ENCODE data around the gene RNH1.

RNH1 gene

GRCh38 chr11:454801-455565 is 52.1 kb downstream of the RNH1 start:
- DNase-seq: no peak

- DNase-seq: no peak
These were observed 53.0 kb downstream of the RNH1 start for GRCh38 chr11:454043-454442.

DNA sequence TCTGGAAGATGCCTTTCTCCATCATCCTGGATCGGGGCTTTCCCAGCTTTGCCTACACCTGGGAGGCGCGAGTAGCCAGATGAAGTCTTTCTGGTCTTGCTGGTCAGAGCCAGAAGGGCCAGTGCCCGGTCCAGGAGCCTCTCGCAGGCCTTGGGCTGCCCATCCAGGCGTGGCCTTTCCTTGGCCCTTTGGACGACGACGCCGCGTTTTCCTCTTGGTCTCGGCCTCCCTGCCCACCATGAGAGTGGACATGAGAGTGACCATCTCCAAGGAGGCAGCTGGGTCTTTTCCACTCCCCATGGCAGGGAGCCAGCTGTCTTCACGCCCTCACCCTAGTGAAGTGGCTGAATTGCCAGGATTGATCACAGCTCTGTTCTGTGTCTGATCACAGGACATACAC is 53.5 kb downstream of the RNH1 start:
- no peak for DNase-seq

- no peak for DNase-seq
These were observed 54.0 kb downstream of the RNH1 start for GRCh38 chr11:452916-453527.

DNA sequence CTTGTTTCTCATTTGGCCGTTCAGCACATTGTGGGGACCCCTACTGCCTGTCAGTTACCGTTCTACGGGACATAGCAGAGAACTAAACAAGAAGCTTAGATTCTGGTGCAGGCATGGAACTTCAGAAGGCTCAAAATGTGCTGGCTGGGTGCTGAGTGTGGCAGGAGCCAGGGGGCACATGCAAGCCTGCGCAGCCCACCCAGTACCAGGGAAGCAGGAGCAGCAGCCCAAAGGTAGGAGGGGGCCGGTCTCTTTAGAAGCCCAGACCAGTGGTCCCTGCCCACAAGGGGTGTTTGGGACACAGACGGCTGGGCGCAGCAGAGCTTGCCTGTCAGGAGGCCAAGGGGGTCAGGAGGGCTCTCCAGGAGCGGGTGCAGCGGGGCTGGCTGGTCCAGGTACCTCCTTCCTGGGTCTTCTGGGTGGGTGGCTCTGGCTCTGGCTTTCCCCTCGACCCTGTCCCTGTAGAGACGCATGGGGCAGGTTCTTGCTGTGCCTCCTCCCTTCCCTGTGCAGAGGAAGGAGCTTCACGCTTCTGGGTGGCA is 54.8 kb downstream of the RNH1 start:
- DNase-seq: no peak

GRCh38 chr11:451738-452137 is 55.3 kb downstream of the RNH1 start:
- no peak for DNase-seq

GRCh38 chr11:450809-451451 is 56.1 kb downstream of the RNH1 start:
- DNase-seq: no peak

DNA sequence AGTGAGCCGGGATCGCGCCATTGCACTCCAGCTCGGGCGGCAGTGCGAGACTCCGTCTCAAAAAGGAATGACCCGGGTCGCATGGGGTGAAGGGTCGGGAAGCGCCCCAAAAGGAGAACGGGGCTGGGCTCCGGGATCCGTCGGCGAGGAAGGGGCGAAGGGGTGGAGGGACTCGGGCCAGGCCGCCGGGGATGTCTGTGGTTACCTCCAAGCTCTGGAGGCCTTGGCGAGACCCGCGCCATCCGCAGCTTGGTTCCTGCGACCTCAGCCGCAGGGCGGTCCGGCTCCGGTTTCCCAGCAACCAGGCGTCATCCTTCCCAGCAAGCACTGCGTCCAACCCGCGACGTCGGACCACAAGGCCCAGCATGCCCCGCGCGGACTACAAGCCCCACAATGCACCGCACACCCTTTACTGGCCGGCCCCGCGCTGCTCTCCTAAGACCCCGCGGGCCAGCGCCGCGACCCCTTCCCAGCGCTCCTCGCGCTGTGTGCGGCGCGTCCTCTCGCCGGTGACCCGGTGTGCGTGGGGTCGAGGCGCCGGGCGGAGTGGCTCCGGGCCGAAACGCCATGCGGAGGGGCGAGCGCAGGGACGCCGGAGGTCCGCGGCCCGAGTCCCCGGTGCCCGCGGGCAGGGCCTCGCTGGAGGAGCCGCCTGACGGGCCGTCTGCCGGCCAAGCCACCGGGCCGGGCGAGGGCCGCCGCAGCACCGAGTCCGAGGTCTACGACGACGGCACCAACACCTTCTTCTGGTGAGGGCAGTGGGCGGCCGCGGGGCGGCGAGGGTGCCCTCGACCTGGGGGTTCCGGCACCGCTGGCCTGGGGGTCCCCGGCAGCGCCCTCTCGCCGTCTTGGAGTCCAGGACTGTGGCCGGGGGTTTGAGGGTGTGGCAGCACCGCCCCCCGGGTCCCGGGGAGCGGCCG is 56.9 kb downstream of the RNH1 start, which contains the start of gene PTDSS2:
TSS of gene PTDSS2 (plus strand) at position 391 of the 920 bp plus-strand sequence. CDS start at position 568, 177 bp downstream.
- peak; percentile 88 for DNase-seq

GRCh38 chr11:447923-448731 is 58.9 kb downstream of the RNH1 start:
- peak; percentile 91 for DNase-seq

GRCh38 chr11:446891-447290 is 60.2 kb downstream of the RNH1 start:
- no peak for DNase-seq

- DNase-seq: no peak
These were observed 61.1 kb downstream of the RNH1 start for GRCh38 chr11:445765-446588.

Data from NCI-H1436 (cell line).